K562 (cell line): ENCODE results near the gene KNTC1. TPM values are rescaled to one million over a fixed set of nuclear protein-coding genes. Genes with fewer than 3 reads are reported as not detected.
A peak's percentile ranks its signal among the peaks of the same experiment; 100 is the strongest.

Source experiments
- ATAC-seq: fragments of 200-7000 bp; cut with Tn5 transposase; 3 replicates; pipeline ENCODE4 v1.9.1; 2020; ENCODE audit warnings: moderate library complexity
- BruUV-seq: library from RNA; stranded (reverse); fragments of 400-500 nt; replicated peaks from 2 replicates; lab custom pipeline; 2021; lab: Mats Ljungman, UMichigan
- CTCF ChIA-PET: fragments of 300-600 bp; formaldehyde crosslinking; extraction: SDS; loops from one replicate; lab custom pipeline; 2021; ENCODE audit warnings: low intra/inter-chr PET ratio; lab: Yijun Ruan, JAX
- POLR2A ChIA-PET: fragments of 300-600, 350-650 bp; sonication (Branson Sonifier 250); formaldehyde crosslinking; extraction: SDS; loops from one replicate; lab custom pipeline; 2021; ENCODE audit warnings: antibody characterized with exemption, inconsistent platforms; lab: Yijun Ruan, JAX
- DNase-seq, 4 experiments: peaks; one replicate each; pipeline versions ENCODE4 v3.0.0 to v3.0.0-alpha.2; 2011 to 2018; ENCODE audit warnings: low spot score in 3 of 4, mixed read lengths in 3 of 4; ENCODE audit errors: extremely low read depth in 1 of 4
- FAIRE-seq: peaks from 2 replicates; lab custom pipeline; 2011; peaks lifted over from hg19 to GRCh38; lab: Jason Lieb, UNC
- H2AFZ ChIP-seq: 2 replicates; pipeline ENCODE4 v1.6.0; 2011; ENCODE audit warnings: low read depth, low read length, control low read depth, inconsistent platforms
- H3K27ac ChIP-seq: fragments of 200-600 bp; 3 replicates; pipeline ENCODE4 v1.8.0; 2011; ENCODE audit warnings: low read depth, mild to moderate bottlenecking, control low read depth, inconsistent platforms, low read length, moderate library complexity, mixed read lengths; ENCODE audit errors: extremely low read depth
- H3K27me3 ChIP-seq, 2 experiments: fragments of 300-600 bp in 1 of 2; 2 replicates in 1 of 2; 3 replicates in 1 of 2; pipeline versions ENCODE4 v1.6.0 to v1.8.0; 2011; ENCODE audit warnings: inconsistent platforms in 2 of 2, low read length in 2 of 2, mild to moderate bottlenecking in 1 of 2, mixed read lengths in 1 of 2, moderate library complexity in 1 of 2; ENCODE audit not compliant: control insufficient read depth in 2 of 2, insufficient read depth in 2 of 2
- H3K36me3 ChIP-seq: fragments of 300-600 bp; 3 replicates; pipeline ENCODE4 v1.8.0; 2011; ENCODE audit warnings: mild to moderate bottlenecking, low read length, inconsistent platforms; ENCODE audit not compliant: control insufficient read depth, insufficient read depth
- H3K4me1 ChIP-seq, 2 experiments: fragments of 200-600 bp in 1 of 2; replicated peaks in 1 of 2; 2 replicates in 1 of 2; 3 replicates in 1 of 2; pipeline versions ENCODE4 v1.5.1 to v1.8.0; 2011; ENCODE audit warnings: inconsistent platforms in 2 of 2, low read length in 2 of 2, mild to moderate bottlenecking in 1 of 2, mixed read lengths in 1 of 2, moderate library complexity in 1 of 2; ENCODE audit not compliant: control insufficient read depth in 2 of 2, insufficient read depth in 2 of 2
- H3K4me2 ChIP-seq: 2 replicates; pipeline ENCODE4 v1.6.1; 2011; ENCODE audit warnings: low read length, control low read depth, inconsistent platforms, mixed read lengths; ENCODE audit not compliant: insufficient read depth
- H3K4me3 ChIP-seq: fragments of 200-600 bp; sonication (generic), shearing (Covaris generic); 2 replicates; pipeline ENCODE4 v1.5.1; 2016; ENCODE audit warnings: control low read depth, inconsistent platforms
- H3K79me2 ChIP-seq: fragments of 200-600 bp; 3 replicates; pipeline ENCODE4 v1.8.0; 2011; ENCODE audit warnings: low read length, inconsistent platforms; ENCODE audit not compliant: control insufficient read depth, insufficient read depth
- H3K9ac ChIP-seq, 2 experiments: 2 replicates each; pipeline versions ENCODE4 v1.6.0 to v1.6.1; 2011; ENCODE audit warnings: low read depth in 2 of 2, low read length in 2 of 2, control low read depth in 1 of 2, inconsistent platforms in 1 of 2, mild to moderate bottlenecking in 1 of 2, mixed read lengths in 1 of 2; ENCODE audit not compliant: insufficient read depth in 1 of 2
- H3K9me1 ChIP-seq: one replicate; pipeline ENCODE4 v1.6.0; 2011; ENCODE audit warnings: inconsistent platforms, mild to moderate bottlenecking, low read length, moderate library complexity; ENCODE audit not compliant: control insufficient read depth, insufficient read depth
- H3K9me3 ChIP-seq: replicated peaks from 2 replicates; pipeline ENCODE4 v1.5.1; 2011; ENCODE audit warnings: low read depth, low read length, inconsistent platforms; ENCODE audit not compliant: control insufficient read depth, insufficient read depth
- H4K20me1 ChIP-seq: replicated peaks from 2 replicates; pipeline ENCODE4 v1.6.1; 2011; ENCODE audit warnings: low read length, inconsistent platforms, mixed read lengths; ENCODE audit not compliant: control insufficient read depth, insufficient read depth
- C11orf30 ChIP-seq: fragments of 450-650 bp; IDR thresholded peaks from 2 replicates; pipeline ENCODE4 v1.6.1; 2016; ENCODE audit warnings: low read depth, mild to moderate bottlenecking
- CHD1 ChIP-seq: fragments of 200-600 bp; sonication (generic); IDR thresholded peaks from one replicate; pipeline ENCODE4 v1.6.1; 2012; ENCODE audit warnings: mild to moderate bottlenecking, moderate library complexity, low read length, inconsistent platforms
- DDX20 ChIP-seq: fragments of 450-650 bp; IDR thresholded peaks from 2 replicates; pipeline ENCODE4 v1.6.1; 2016; ENCODE audit warnings: missing genetic modification characterization, low read depth, mild to moderate bottlenecking, missing compliant biosample characterization, moderate library complexity
- ETS2 ChIP-seq: IDR thresholded peaks from 2 replicates; pipeline ENCODE4 v1.6.1; 2016; ENCODE audit warnings: borderline replicate concordance, missing genetic modification characterization, mild to moderate bottlenecking, moderate library complexity, missing compliant biosample characterization; ENCODE audit not compliant: poor library complexity, severe bottlenecking
- ETV5 ChIP-seq: sonication (generic); formaldehyde crosslinking; IDR thresholded peaks from 2 replicates; pipeline ENCODE4 v1.4.0; 2020; ENCODE audit warnings: low read depth, mild to moderate bottlenecking, missing genetic modification reagents
- FOSL1 ChIP-seq: fragments of 200-800 bp; sonication (Bioruptor generic); conservative IDR thresholded peaks from 2 replicates; pipeline ENCODE4 v1.6.1; 2016; ENCODE audit warnings: missing genetic modification characterization, missing compliant biosample characterization
- FOXJ3 ChIP-seq: sonication (generic); formaldehyde crosslinking; IDR thresholded peaks from 2 replicates; pipeline ENCODE4 v1.4.0; 2020; ENCODE audit warnings: mild to moderate bottlenecking, missing genetic modification reagents
- HNRNPK ChIP-seq: fragments of 200-400 bp; formaldehyde crosslinking; IDR thresholded peaks from one replicate; pipeline ENCODE4 v1.6.1; 2018; ENCODE audit warnings: mild to moderate bottlenecking, low read depth, low read length; ENCODE audit not compliant: poor library complexity, severe bottlenecking
- HNRNPLL ChIP-seq: fragments of 200-400 bp; formaldehyde crosslinking; IDR thresholded peaks from 2 replicates; pipeline ENCODE4 v1.6.1; 2017; ENCODE audit warnings: low read length, low read depth, mild to moderate bottlenecking; ENCODE audit not compliant: poor library complexity, severe bottlenecking
- MAZ ChIP-seq, 2 experiments: fragments of 450-650 bp in 1 of 2; sonication (generic) in 1 of 2; formaldehyde crosslinking; IDR thresholded peaks in 1 of 2; conservative IDR thresholded peaks in 1 of 2; 2 replicates each; pipeline versions ENCODE4 v1.4.0 to v1.5.0; 2020; ENCODE audit warnings: mild to moderate bottlenecking in 1 of 2, missing genetic modification reagents in 1 of 2
- PHF8 ChIP-seq: fragments of 200-600 bp; sonication (generic); IDR thresholded peaks from 2 replicates; pipeline ENCODE4 v1.6.1; 2012; ENCODE audit warnings: mixed run types, mild to moderate bottlenecking, inconsistent platforms, low read length, moderate library complexity, borderline replicate concordance
- PREB ChIP-seq: sonication (generic); formaldehyde crosslinking; IDR thresholded peaks from 2 replicates; pipeline ENCODE4 v1.8.1; 2023; ENCODE audit warnings: mild to moderate bottlenecking, missing genetic modification reagents
- RB1 ChIP-seq: fragments of 450-650 bp; IDR thresholded peaks from 2 replicates; pipeline ENCODE4 v1.6.1; 2017; ENCODE audit warnings: low read depth, mild to moderate bottlenecking
- RFX1 ChIP-seq: fragments of 450-650 bp; IDR thresholded peaks from 2 replicates; pipeline ENCODE4 v1.6.1; 2016; ENCODE audit warnings: mild to moderate bottlenecking, moderate library complexity
- SAFB2 ChIP-seq: fragments of 200-400 bp; formaldehyde crosslinking; IDR thresholded peaks from 2 replicates; pipeline ENCODE4 v1.6.1; 2018; ENCODE audit warnings: borderline replicate concordance, low read length, low read depth, moderate library complexity; ENCODE audit not compliant: severe bottlenecking
- SIRT6 ChIP-seq: IDR thresholded peaks from one replicate; pipeline ENCODE4 v1.6.1; 2012; ENCODE audit warnings: low read depth, mild to moderate bottlenecking, control low read depth, inconsistent platforms, low read length, moderate library complexity
- TEAD4 ChIP-seq, 2 experiments: sonication (generic) in 1 of 2; formaldehyde crosslinking in 1 of 2; IDR thresholded peaks; 2 replicates each; pipeline versions ENCODE4 v1.6.1 to v1.8.0; 2012 to 2022; ENCODE audit warnings: borderline replicate concordance in 1 of 2, inconsistent platforms in 1 of 2, low read length in 1 of 2, mild to moderate bottlenecking in 1 of 2, missing genetic modification reagents in 1 of 2
- U2AF1 ChIP-seq: fragments of 200-400 bp; formaldehyde crosslinking; optimal IDR thresholded peaks from 2 replicates; pipeline ENCODE3; 2017; ENCODE audit warnings: mild to moderate bottlenecking, low read depth, low read length, moderate library complexity
- ZNF354B ChIP-seq: fragments of 250-450 bp; sonication (Bioruptor Pico); IDR thresholded peaks from 2 replicates; pipeline ENCODE4 v1.4.0; 2020
- ZNF785 ChIP-seq: fragments of 250-450 bp; sonication (Bioruptor Pico); IDR thresholded peaks from 2 replicates; pipeline ENCODE4 v1.4.0; 2020; ENCODE audit warnings: mild to moderate bottlenecking
- WGBS: fragments of 100-300 bp; shearing (Covaris generic); methylation state at CpG from one replicate; pipeline ENCODE4 v1.1.6; 2016; ENCODE audit warnings: low coverage, mixed read lengths; ENCODE audit not compliant: insufficient coverage; ENCODE audit errors: missing lambda C conversion rate; 5-methylcytosine and 5-hydroxymethylcytosine counted together
- in situ Hi-C: fragments of 300-500 bp; cut with MboI; formaldehyde crosslinking; loops from 4 replicates; pipeline ENCODE4 v1.15.0; 2018; ENCODE audit warnings: inconsistent platforms, mixed read lengths
- intact Hi-C: fragments of 100-400 bp; cut with micrococcal nuclease; formaldehyde crosslinking; loops from 2 replicates; pipeline ENCODE4 v1.14.2; 2022
- polyA plus RNA-seq, 8 experiments: library from polyadenylated mRNA; depleted of rRNA in 4 of 8; stranded (reverse) in 5 of 8; unstranded in 3 of 8; fragments of >200 nt; fragmentation: Nextera tagmentation in 2 of 8; fragmentation: Illumina TruSeq in 1 of 8; extraction: Ambion mirVana in 2 of 8; extraction: Trizol in 1 of 8; gene quantifications; 2 replicates each; pipeline versions ENCODE4 v1.2.1 to v1.2.3, GENCODE V29; 2011 to 2014; ENCODE audit warnings: inconsistent platforms in 1 of 8, missing spikeins in 1 of 8
- total RNA-seq, 7 experiments: library from RNA; depleted of rRNA in 6 of 7; stranded (reverse); fragments of >200 nt in 6 of 7; fragmentation: Illumina TruSeq in 2 of 7; extraction: Trizol in 2 of 7; gene quantifications; 2 replicates each; pipeline versions ENCODE4 v1.2.1 to v1.2.3, GENCODE V29; 2011 to 2021; ENCODE audit warnings: low replicate concordance in 1 of 7
- TF ChIP-seq, protein P1 (sequence below): IDR thresholded peaks from 2 replicates; pipeline ENCODE4 v1.6.1; 2011; ENCODE audit not compliant: insufficient read length; ENCODE audit errors: extremely low read depth

KNTC1 gene
- total and polyA plus RNA-seq, 9 of the 15 experiments (the other 6 are each of a cell fraction or from before 2014, with no cell fraction given), result 38.9 to 135 (median 99.6) TPM

- TF ChIP-seq PHF8 (no peak), RB1 (no peak), ZNF354B (CRISPR knock-in tag) (no peak), U2AF1 (no peak)
- TF ChIP-seq, protein P1, sequence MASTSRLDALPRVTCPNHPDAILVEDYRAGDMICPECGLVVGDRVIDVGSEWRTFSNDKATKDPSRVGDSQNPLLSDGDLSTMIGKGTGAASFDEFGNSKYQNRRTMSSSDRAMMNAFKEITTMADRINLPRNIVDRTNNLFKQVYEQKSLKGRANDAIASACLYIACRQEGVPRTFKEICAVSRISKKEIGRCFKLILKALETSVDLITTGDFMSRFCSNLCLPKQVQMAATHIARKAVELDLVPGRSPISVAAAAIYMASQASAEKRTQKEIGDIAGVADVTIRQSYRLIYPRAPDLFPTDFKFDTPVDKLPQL, result no peak
These were observed 33.1 kb downstream of the KNTC1 start (continued) for GRCh38 chr12:122560138-122560537.

DNA sequence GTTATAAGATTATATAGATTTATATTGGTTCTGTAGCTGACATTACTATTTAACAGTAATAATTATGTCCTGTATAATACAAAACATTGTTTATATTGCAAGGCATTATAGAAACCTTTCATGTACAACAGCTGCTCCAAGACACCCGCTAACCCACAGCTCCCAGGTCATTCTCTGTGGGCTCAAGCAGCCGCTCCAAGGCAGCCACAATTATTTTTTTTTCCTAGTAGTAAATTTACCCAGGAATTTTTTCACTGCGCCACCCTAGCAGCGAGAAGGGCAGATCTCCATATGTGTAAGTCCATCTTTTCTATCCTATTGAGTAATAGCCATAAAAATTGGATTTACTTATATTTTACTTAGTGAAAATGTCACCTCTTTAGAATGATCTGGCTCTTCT is 36.3 kb downstream of the KNTC1 start:
- peak; percentile 15 for FAIRE-seq
- no peak overlapping the region for H3K9ac ChIP-seq
- H3K4me3 ChIP-seq, result no peak overlapping the region
- H4K20me1 ChIP-seq, result no peaks in the 10 kb centered on the region
- BruUV-seq, result no TSS peak
- H3K4me1 ChIP-seq, result no peaks in the 10 kb centered on the region; a peak in 1 of 5 replicates
- peaks cover 76% of the 10 kb centered on the region for H3K36me3 ChIP-seq
- ATAC-seq, result no peak
- 100% methylated on average over 4 of the region's 4 CpGs for WGBS
- H2AFZ ChIP-seq, result no peak overlapping the region
- in situ Hi-C loops, result no loop called here
- no peaks in the 10 kb centered on the region for H3K27me3 ChIP-seq
- POLR2A ChIA-PET, result interaction anchor here (0.9 kb wide), 1 partner anchor 8 kb away, joined by 3 read pairs; no protein-coding TSS in a partner anchor
- intact Hi-C loops, result no loop called here
- H3K27ac ChIP-seq, result no peak overlapping the region
- H3K9me1 ChIP-seq, result no peaks in the 10 kb centered on the region
- no peak for DNase-seq
- CTCF ChIA-PET, result no interaction called here
- no peak overlapping the region for H3K4me2 ChIP-seq
- H3K9me3 ChIP-seq, result no peaks in the 10 kb centered on the region
- H3K79me2 ChIP-seq, result no peaks in the 10 kb centered on the region
- TF ChIP-seq ETS2 (tag), result no peak
- TF ChIP-seq C11orf30, result no peak
- TF ChIP-seq ETV5 (CRISPR knock-in tag), result no peak
- no peak for TF ChIP-seq FOSL1
- TF ChIP-seq CHD1, result no peak
- TF ChIP-seq DDX20 (tag), result no peak
- no peak for TF ChIP-seq SAFB2
- TF ChIP-seq ZNF785 (CRISPR knock-in tag), result no peak
- TF ChIP-seq HNRNPK, result no peak
- no peak for TF ChIP-seq HNRNPLL
- no peak for TF ChIP-seq MAZ (CRISPR knock-in tag; conservative IDR thresholded peaks at IDR 0.05 in 1 of 2, IDR thresholded peaks at IDR 0.05 in 1 of 2)
- TF ChIP-seq SIRT6, result no peak
- no peak for TF ChIP-seq PREB (CRISPR knock-in tag)
- no peak for TF ChIP-seq FOXJ3 (CRISPR knock-in tag)
- TF ChIP-seq TEAD4 (IDR thresholded peaks at IDR 0.05; ENCODE audit: low read length), result no peak
- TF ChIP-seq TEAD4 (CRISPR knock-in tag; IDR thresholded peaks at IDR 0.05; ENCODE audit: borderline replicate concordance), result no peak
- TF ChIP-seq RFX1, result no peak
